GM23338 (cell line): ENCODE measurements around the gene MALRD1. TPM values are rescaled to one million over a fixed set of nuclear protein-coding genes. Genes with fewer than 3 reads are reported as not detected.

Experiments used
- ATAC-seq: fragments of 200-7000 bp; cut with Tn5 transposase; 3 replicates; pipeline ENCODE4 v1.9.1; 2020
- DNase-seq: peaks from one replicate; pipeline ENCODE4 v3.0.0-alpha.2; 2015; ENCODE audit warnings: low spot score
- H2AFZ ChIP-seq: fragments of 200-600 bp; sonication (generic); 2 replicates; pipeline ENCODE4 v1.8.0; 2016; ENCODE audit warnings: antibody characterized with exemption, mild to moderate bottlenecking, moderate library complexity
- H3F3A ChIP-seq: fragments of 200-600 bp; sonication (generic); replicated peaks from 2 replicates; pipeline ENCODE4 v1.8.0; 2017; ENCODE audit warnings: antibody characterized with exemption, mixed run types, low read depth
- H3K27ac ChIP-seq: fragments of 200-600 bp; sonication (generic); 2 replicates; pipeline ENCODE4 v1.6.1; 2016; ENCODE audit warnings: low read depth
- H3K27me3 ChIP-seq: fragments of 200-600 bp; sonication (generic); 2 replicates; pipeline ENCODE4 v1.8.0; 2016; ENCODE audit warnings: mild to moderate bottlenecking, mixed run types, moderate library complexity; ENCODE audit not compliant: insufficient read depth
- H3K36me3 ChIP-seq: fragments of 200-600 bp; sonication (generic); 2 replicates; pipeline ENCODE4 v1.8.0; 2016; ENCODE audit warnings: mild to moderate bottlenecking; ENCODE audit not compliant: insufficient read depth
- H3K4me1 ChIP-seq: fragments of 200-600 bp; sonication (generic); 2 replicates; pipeline ENCODE4 v1.8.0; 2016; ENCODE audit warnings: mild to moderate bottlenecking, moderate library complexity; ENCODE audit not compliant: insufficient read depth
- H3K4me2 ChIP-seq: fragments of 200-600 bp; sonication (generic); 2 replicates; pipeline ENCODE4 v1.7.1; 2017; ENCODE audit warnings: mixed run types
- H3K4me3 ChIP-seq: fragments of 200-600 bp; sonication (generic); 2 replicates; pipeline ENCODE4 v1.6.1; 2016; ENCODE audit warnings: mixed run types
- H3K79me2 ChIP-seq: fragments of 200-600 bp; sonication (generic); replicated peaks from 2 replicates; pipeline ENCODE4 v1.8.0; 2017; ENCODE audit warnings: mild to moderate bottlenecking; ENCODE audit not compliant: insufficient read depth
- H3K9me2 ChIP-seq: fragments of 200-600 bp; sonication (generic); 2 replicates; pipeline ENCODE4 v1.8.0; 2017; ENCODE audit not compliant: insufficient read depth
- H4K20me1 ChIP-seq: fragments of 200-600 bp; sonication (generic); replicated peaks from 2 replicates; pipeline ENCODE4 v1.8.0; 2017; ENCODE audit warnings: mild to moderate bottlenecking; ENCODE audit not compliant: insufficient read depth
- H3K27ac Mint-ChIP-seq: 2 replicates; pipeline ENCODE4 v1.8.0; 2020; ENCODE audit warnings: inconsistent platforms, mild to moderate bottlenecking, moderate library complexity, mixed read lengths
- H3K27me3 Mint-ChIP-seq: 3 replicates; pipeline ENCODE4 v1.8.0; 2022; ENCODE audit warnings: low read depth, mild to moderate bottlenecking, moderate library complexity, mixed read lengths, inconsistent platforms; ENCODE audit not compliant: insufficient read depth, poor library complexity
- H3K36me3 Mint-ChIP-seq: 3 replicates; pipeline ENCODE4 v1.8.0; 2021; ENCODE audit warnings: low read depth, mild to moderate bottlenecking, inconsistent platforms, moderate library complexity, mixed read lengths
- H3K4me1 Mint-ChIP-seq: 3 replicates; pipeline ENCODE4 v1.8.0; 2020; ENCODE audit warnings: mild to moderate bottlenecking, inconsistent platforms, mixed read lengths
- H3K4me3 Mint-ChIP-seq: 3 replicates; pipeline ENCODE4 v1.8.0; 2021; ENCODE audit warnings: moderate library complexity, mild to moderate bottlenecking, inconsistent platforms, mixed read lengths
- H3K9me3 Mint-ChIP-seq: 3 replicates; pipeline ENCODE4 v1.8.0; 2020; ENCODE audit warnings: moderate library complexity, mild to moderate bottlenecking, inconsistent platforms, mixed read lengths
- CREB1 ChIP-seq: fragments of 250-450 bp; sonication (Bioruptor Pico); IDR thresholded peaks from 2 replicates; pipeline ENCODE4 v1.5.0; 2020; ENCODE audit warnings: low read depth, mild to moderate bottlenecking, moderate library complexity
- ETS1 ChIP-seq: IDR thresholded peaks from 2 replicates; pipeline ENCODE4 v1.6.1; 2016; ENCODE audit warnings: antibody characterized with exemption
- EZH2 ChIP-seq: fragments of 200-600 bp; sonication (generic); IDR thresholded peaks from one replicate; pipeline ENCODE4 v1.8.0; 2017; ENCODE audit warnings: antibody characterized with exemption, mild to moderate bottlenecking, low read depth; ENCODE audit not compliant: unreplicated experiment
- EZH2phosphoT487 ChIP-seq: fragments of 200-600 bp; sonication (generic); IDR thresholded peaks from one replicate; pipeline ENCODE4 v1.8.1; 2018; ENCODE audit warnings: antibody characterized with exemption; ENCODE audit not compliant: unreplicated experiment
- NANOG ChIP-seq: IDR thresholded peaks from 2 replicates; pipeline ENCODE4 v1.6.1; 2016; ENCODE audit warnings: antibody characterized with exemption, borderline replicate concordance
- POLR2AphosphoS5 ChIP-seq: IDR thresholded peaks from 2 replicates; pipeline ENCODE4 v1.6.1; 2016; ENCODE audit warnings: antibody characterized with exemption, low read depth
- REST ChIP-seq: IDR thresholded peaks from one replicate; pipeline ENCODE4 v1.6.1; 2018; ENCODE audit warnings: antibody characterized with exemption; ENCODE audit not compliant: unreplicated experiment
- ZNF462 ChIP-seq: fragments of 250-450 bp; sonication (Bioruptor Pico); IDR thresholded peaks from 2 replicates; pipeline ENCODE4 v1.5.0; 2020; ENCODE audit warnings: mild to moderate bottlenecking, moderate library complexity
- polyA plus RNA-seq: library from polyadenylated mRNA; unstranded; fragments of >200 nt; fragmentation: Nextera tagmentation; extraction: Ambion mirVana; gene quantifications from 2 replicates; pipeline ENCODE4 v1.2.1, GENCODE V29; 2016
- total RNA-seq: library from RNA; depleted of rRNA; stranded (reverse); fragments of >200 nt; shearing (Covaris generic); gene quantifications from 2 replicates; pipeline ENCODE4 v1.2.3, GENCODE V29; 2014

Gene MALRD1
- total and polyA plus RNA-seq, 2 experiments from 2014 or later: 0.42 to 1.9 TPM

DNA sequence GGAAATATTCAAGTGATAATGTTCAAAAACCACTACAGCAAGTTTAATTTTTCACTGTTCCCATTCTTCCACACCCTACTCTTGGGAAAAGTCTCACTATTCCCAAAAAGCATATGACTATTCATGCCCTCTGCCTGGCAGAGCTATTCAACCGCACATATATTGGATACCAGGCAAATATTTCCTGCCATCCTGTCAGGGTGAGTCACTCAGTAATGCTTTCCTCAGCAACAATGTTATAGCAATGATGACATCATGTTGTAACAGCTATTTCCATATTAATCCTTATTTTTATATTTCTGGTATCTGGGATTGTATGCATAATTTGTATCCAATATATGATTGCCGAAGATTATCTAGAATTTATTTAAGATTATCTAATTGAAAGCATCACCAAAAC lies 653.6 kb downstream of the MALRD1 start (continued):
- TF ChIP-seq ZNF462 (no peak), EZH2phosphoT487 (no peak)

GRCh38 chr10:19704544-19704943 lies 655.9 kb downstream of the MALRD1 start:
- H3K4me3 ChIP-seq: no peak overlapping the region
- H3K9me3 Mint-ChIP-seq: no peaks in the 10 kb centered on the region; the same call in 2 of the 3 replicates
- ATAC-seq: no peak
- H3K4me1 ChIP-seq: no peaks in the 10 kb centered on the region
- no peak overlapping the region for H3K27ac ChIP-seq
- H3K4me3 Mint-ChIP-seq: no peak overlapping the region
- no peaks in the 10 kb centered on the region for H3K27me3 ChIP-seq
- 0 out of 2 replicates have a peak, but pooled peaks cover 3% of the 10 kb centered on the region for H3K9me2 ChIP-seq
- H3K27me3 Mint-ChIP-seq: peaks cover 2% of the 10 kb centered on the region
- H3K36me3 Mint-ChIP-seq: no peaks in the 10 kb centered on the region
- DNase-seq: no peak
- no peak overlapping the region for H3K4me2 ChIP-seq
- H3K36me3 ChIP-seq: no peaks in the 10 kb centered on the region
- H3F3A ChIP-seq: no peaks in the 10 kb centered on the region
- no peak overlapping the region for H3K27ac Mint-ChIP-seq
- H3K79me2 ChIP-seq: no peaks in the 10 kb centered on the region
- H2AFZ ChIP-seq: no peak overlapping the region
- peaks cover 4% of the 10 kb centered on the region; the same call in 2 of the 3 replicates for H3K4me1 Mint-ChIP-seq
- H4K20me1 ChIP-seq: no peaks in the 10 kb centered on the region
- TF ChIP-seq CREB1 (CRISPR knock-in tag): no peak
- no peak for TF ChIP-seq NANOG
- TF ChIP-seq ETS1: no peak
- TF ChIP-seq POLR2AphosphoS5: no peak
- no peak for TF ChIP-seq EZH2
- no peak for TF ChIP-seq REST
